Adrenal gland (tissue), 12 donors: Measurements from ENCODE around the gene SVBP. TPM values are rescaled to one million over a fixed set of nuclear protein-coding genes. Genes with fewer than 3 reads are reported as not detected.
A peak's percentile ranks its signal among the peaks of the same experiment; 100 is the strongest.

ENCODE experiments used
- DNase-seq, 7 donors: peaks; one replicate each; pipeline ENCODE4 v3.0.0-alpha.2; 2019 to 2020
- H3K27ac ChIP-seq, 5 donors: fragments of 200-600 bp; sonication (generic) in 4 of 5; 1 replicate in 3 of 5; 2 replicates in 2 of 5; pipeline versions ENCODE4 v1.5.1 to v1.8.0; 2016 to 2020; ENCODE audit warnings: mild to moderate bottlenecking in 1 of 5
- H3K27me3 ChIP-seq: fragments of 200-600 bp; 2 replicates; pipeline ENCODE4 v1.8.0; 2021
- H3K36me3 ChIP-seq, 2 donors: fragments of 200-600 bp; replicated peaks in 1 of 2; 1 replicate in 1 of 2; 2 replicates in 1 of 2; pipeline versions ENCODE4 v1.5.1 to v1.8.0; 2018 to 2022
- H3K4me1 ChIP-seq, 2 donors: fragments of 200-600 bp; replicated peaks in 1 of 2; 1 replicate in 1 of 2; 2 replicates in 1 of 2; pipeline versions ENCODE4 v1.5.1 to v1.8.0; 2018 to 2021
- H3K4me3 ChIP-seq, 4 donors: fragments of 200-600 bp; sonication (generic) in 3 of 4; one replicate each; pipeline ENCODE4 v1.5.1; 2016 to 2018
- H3K9me3 ChIP-seq, 3 donors: fragments of 200-600 bp; sonication (generic) in 1 of 3; replicated peaks in 1 of 3; 1 replicate in 2 of 3; 2 replicates in 1 of 3; pipeline versions ENCODE4 v1.5.1 to v1.8.0; 2016 to 2021
- CTCF ChIP-seq, 6 experiments: fragments of 450-650 bp in 4 of 6; fragments of 200-600 bp in 2 of 6; sonication (generic) in 1 of 6; IDR thresholded peaks; 1 replicate in 5 of 6; 2 replicates in 1 of 6; pipeline versions ENCODE4 v1.5.1 to v1.8.0; 2016 to 2021; ENCODE audit warnings: antibody characterized with exemption in 6 of 6, mild to moderate bottlenecking in 2 of 6, moderate library complexity in 1 of 6
- POLR2A ChIP-seq, 2 donors: fragments of 450-650 bp; IDR thresholded peaks; one replicate each; pipeline ENCODE4 v1.6.1; 2017; ENCODE audit warnings: antibody characterized with exemption in 2 of 2, mild to moderate bottlenecking in 2 of 2, moderate library complexity in 1 of 2
- WGBS, 4 donors: extraction: QIAGEN DNeasy Blood & Tissue Kit in 2 of 4; methylation state at CpG; one replicate each; pipeline versions ENCODE4 v1.1.5 to v1.1.7; 2013 to 2017; 5-methylcytosine and 5-hydroxymethylcytosine counted together
- intact Hi-C, 2 donors: fragments of 100-400 bp; cut with DNase I; formaldehyde crosslinking; loops; one replicate each; pipeline versions ENCODE4 v1.14.1 to v1.15.0; 2022 to 2023
- polyA plus RNA-seq, 3 donors: library from polyadenylated mRNA; stranded (reverse); fragments of 200-250 nt in 2 of 3; fragments of 350-450 nt in 1 of 3; fragmentation: Illumina TruSeq in 1 of 3; extraction: RNeasy Lipid Tissue Mini Kit (QIAGEN cat#74804) in 1 of 3; gene quantifications; one replicate each; pipeline ENCODE4 v1.2.3, GENCODE V29; 2013 to 2014
- total RNA-seq, 9 donors: library from RNA; depleted of rRNA in 4 of 9; stranded (reverse); fragments of >200 nt in 4 of 9; fragments of 120-200 nt in 1 of 9; fragmentation: NEBNext Ultra II Directional in 1 of 9; extraction: Animal tissue kit (Norgen Biotek cat#: 25700) in 1 of 9; gene quantifications; one replicate each; pipeline versions ENCODE4 v1.1.0 to v1.2.4, GENCODE V29; 2013 to 2023
- donor health status: healthy with polysubstance abuse.
- donor health status: Bipolar disorder and iron deficiency.
- donor health status: DM: yes; HTN: yes; CAD: no.
- donor health status: DM: no; HTN: no; CAD: no.
- donor health status: DM: no; HTN: no; CAD: no.
- donor health status: DM: yes; HTN: yes; CAD: no.

Gene SVBP
- total and polyA plus RNA-seq, 12 donors = 4.5 to 41.3 (median 17.2) TPM

GRCh38 chr1:42773420-42773819 lies 43.8 kb downstream of the SVBP start:
- intact Hi-C loops = no loop called here
- H3K9me3 ChIP-seq = no peaks in the 10 kb centered on the region
- no peaks in the 10 kb centered on the region for H3K27me3 ChIP-seq
- 48 to 68% (median 50%) methylated on average over 2 of the region's 2 CpGs for WGBS, 4 donors
- peaks cover 0 to 22% of the 10 kb centered on the region in 2 donors for H3K4me1 ChIP-seq
- no peak overlapping the region for H3K27ac ChIP-seq
- TF ChIP-seq POLR2A (IDR thresholded peaks at IDR 0.05) (no peak), CTCF (IDR thresholded peaks at IDR 0.05) (no peak)
- no peak overlapping the region for H3K4me3 ChIP-seq
- peaks cover 0 to 33% of the 10 kb centered on the region in 2 donors for H3K36me3 ChIP-seq
- no peak for DNase-seq

GRCh38 chr1:42769811-42770210 lies 47.4 kb downstream of the SVBP start:
- Histone ChIP-seq H3K36me3 (peaks cover 0 to 10% of the 10 kb centered on the region in 2 donors), H3K4me3 (no peak overlapping the region), H3K9me3 (no peaks in the 10 kb centered on the region), H3K27ac (no peak overlapping the region), H3K27me3 (no peaks in the 10 kb centered on the region), H3K4me1 (peaks cover 20 to 38% of the 10 kb centered on the region in 2 donors)
- intact Hi-C loops = no loop called here
- WGBS, 4 donors = 88 to 94% (median 91%) methylated on average over 3 of the region's 3 CpGs
- no peak for TF ChIP-seq POLR2A (IDR thresholded peaks at IDR 0.05)
- DNase-seq = no peak

GRCh38 chr1:42768172-42768571 lies 49.0 kb downstream of the SVBP start:
- no peaks in the 10 kb centered on the region for H3K27me3 ChIP-seq
- TF ChIP-seq CTCF (IDR thresholded peaks at IDR 0.05) (no peak), POLR2A (IDR thresholded peaks at IDR 0.05) (no peak)
- DNase-seq = no peak
- H3K27ac ChIP-seq = no peak overlapping the region
- intact Hi-C loops = no loop called here
- peaks cover 21 to 47% of the 10 kb centered on the region in 2 donors for H3K4me1 ChIP-seq
- WGBS, 4 donors = 74 to 89% (median 79%) methylated on average over 2 of the region's 2 CpGs
- no peaks in the 10 kb centered on the region for H3K9me3 ChIP-seq
- H3K36me3 ChIP-seq = no peaks in the 10 kb centered on the region
- peak overlapping the region in 3 of 4 donors; percentile 2 to 96 (median 89) for H3K4me3 ChIP-seq

- WGBS, 4 donors = 1 to 4% (median 2%) methylated on average over 10 to 23 of the region's 23 CpGs
- Histone ChIP-seq H3K36me3 (no peaks in the 10 kb centered on the region), H3K4me1 (peaks cover 21 to 47% of the 10 kb centered on the region in 2 donors), H3K27ac (peak overlapping the region in 4 of 5 donors; percentile 77 to 94 (median 87)), H3K4me3 (peak overlapping the region; percentile 2 to 96 (median 60)), H3K9me3 (no peaks in the 10 kb centered on the region), H3K27me3 (no peaks in the 10 kb centered on the region)
- intact Hi-C loops = no loop called here
- no peak for DNase-seq
- TF ChIP-seq CTCF (IDR thresholded peaks at IDR 0.05) (no peak), POLR2A (IDR thresholded peaks at IDR 0.05) (no peak)
Measured at GRCh38 chr1:42767510-42768000, 49.6 kb downstream of the SVBP start.
